ENCODE data around the gene SNX27. TPM values are rescaled to one million over a fixed set of nuclear protein-coding genes. Genes with fewer than 3 reads are reported as not detected.
"Not testable (repeated sequence)": the region's sequence is repeated elsewhere in the genome, so short reads cannot be mapped to it uniquely, and the experiment has no call there.

The SNX27 gene
- polyA plus RNA-seq, 3 donors from 2014 or later = 4.4 to 12.7 (median 9.0) TPM

- Mint-ChIP-seq H3K4me1 (peaks cover 3 to 10% of the 10 kb centered on the region in 2 donors), H3K27me3 (ENCODE audit: low read depth in 3 of 3) (no peaks in the 10 kb centered on the region), H3K4me3 (no peak overlapping the region), H3K36me3 (peaks cover 0 to 6% (median 0%) of the 10 kb centered on the region in 3 donors), H3K27ac (no peak overlapping the region), H3K9me3 (no peaks in the 10 kb centered on the region)
- no peak for DNase-seq
Observed at GRCh38 chr1:151635479-151636072, 23.7 kb downstream of the SNX27 start.

GRCh38 chr1:151638074-151638775 lies 26.4 kb downstream of the SNX27 start:
- no peaks in the 10 kb centered on the region for H3K9me3 Mint-ChIP-seq
- H3K4me1 Mint-ChIP-seq = peaks cover 3 to 6% of the 10 kb centered on the region in 2 donors
- no peaks in the 10 kb centered on the region for H3K27me3 Mint-ChIP-seq (ENCODE audit: low read depth in 3 of 3)
- no peak overlapping the region for H3K4me3 Mint-ChIP-seq
- DNase-seq = no peak
- H3K36me3 Mint-ChIP-seq = peaks cover 0 to 7% (median 0%) of the 10 kb centered on the region in 3 donors
- no peak overlapping the region for H3K27ac Mint-ChIP-seq

GRCh38 chr1:151638812-151639211 lies 27.0 kb downstream of the SNX27 start:
- Mint-ChIP-seq H3K36me3 (peaks cover 0 to 7% (median 0%) of the 10 kb centered on the region in 3 donors), H3K27me3 (ENCODE audit: low read depth in 3 of 3) (no peaks in the 10 kb centered on the region), H3K9me3 (no peaks in the 10 kb centered on the region), H3K27ac (no peak overlapping the region), H3K4me1 (peaks cover 3 to 6% of the 10 kb centered on the region in 2 donors), H3K4me3 (no peak overlapping the region)
- no peak for DNase-seq

GRCh38 chr1:151639466-151639865 lies 27.6 kb downstream of the SNX27 start:
- peaks cover 3 to 6% of the 10 kb centered on the region in 2 donors for H3K4me1 Mint-ChIP-seq
- DNase-seq = no peak
- H3K27ac Mint-ChIP-seq = no peak overlapping the region
- H3K9me3 Mint-ChIP-seq = no peaks in the 10 kb centered on the region
- H3K36me3 Mint-ChIP-seq = peaks cover 0 to 7% (median 0%) of the 10 kb centered on the region in 3 donors
- no peak overlapping the region for H3K4me3 Mint-ChIP-seq
- H3K27me3 Mint-ChIP-seq (ENCODE audit: low read depth in 3 of 3) = no peaks in the 10 kb centered on the region

GRCh38 chr1:151641229-151641628 lies 29.4 kb downstream of the SNX27 start:
- Mint-ChIP-seq H3K27ac (no peak overlapping the region), H3K4me1 (peaks cover 3 to 17% of the 10 kb centered on the region in 2 donors), H3K36me3 (peaks cover 0 to 7% (median 0%) of the 10 kb centered on the region in 3 donors), H3K9me3 (no peaks in the 10 kb centered on the region), H3K4me3 (no peak overlapping the region), H3K27me3 (ENCODE audit: low read depth in 3 of 3) (no peaks in the 10 kb centered on the region)
- DNase-seq = no peak

- DNase-seq = not testable (repeated sequence)
Observed at GRCh38 chr1:151643085-151643484, 31.2 kb downstream of the SNX27 start.

GRCh38 chr1:151644001-151644400 lies 32.2 kb downstream of the SNX27 start:
- peaks cover 1 to 17% of the 10 kb centered on the region in 2 donors for H3K4me1 Mint-ChIP-seq
- H3K36me3 Mint-ChIP-seq = peaks cover 0 to 4% (median 0%) of the 10 kb centered on the region in 3 donors
- DNase-seq = no peak
- no peaks in the 10 kb centered on the region for H3K27me3 Mint-ChIP-seq (ENCODE audit: low read depth in 3 of 3)
- no peak overlapping the region for H3K4me3 Mint-ChIP-seq
- H3K9me3 Mint-ChIP-seq = no peaks in the 10 kb centered on the region
- peak overlapping the region in 1 of 6 donors; percentile 9 for H3K27ac Mint-ChIP-seq

More at GRCh38 chr1:151643085-151643484, 31.2 kb downstream of the SNX27 start:
- peaks cover 2 to 17% of the 10 kb centered on the region in 2 donors for H3K4me1 Mint-ChIP-seq
- not testable (repeated sequence) for H3K4me3 Mint-ChIP-seq; H3K27me3 Mint-ChIP-seq (ENCODE audit: low read depth in 3 of 3); H3K36me3 Mint-ChIP-seq; H3K27ac Mint-ChIP-seq; H3K9me3 Mint-ChIP-seq

- no peak for DNase-seq
- Mint-ChIP-seq H3K4me1 (peaks cover 18 to 24% of the 10 kb centered on the region in 2 donors), H3K27me3 (ENCODE audit: low read depth in 3 of 3) (peaks cover 0 to 1% (median 0%) of the 10 kb centered on the region in 3 donors), H3K27ac (peak overlapping the region in 1 of 6 donors; percentile 44), H3K9me3 (no peaks in the 10 kb centered on the region), H3K4me3 (no peak overlapping the region), H3K36me3 (peaks cover 4% of the 10 kb centered on the region in 3 donors)
Observed at GRCh38 chr1:151653397-151653796, 41.5 kb downstream of the SNX27 start.

- H3K4me3 Mint-ChIP-seq = no peak overlapping the region
- no peaks in the 10 kb centered on the region for H3K9me3 Mint-ChIP-seq
- peaks cover 4 to 16% (median 7%) of the 10 kb centered on the region in 3 donors for H3K36me3 Mint-ChIP-seq
- H3K4me1 Mint-ChIP-seq = peaks cover 18 to 24% of the 10 kb centered on the region in 2 donors
- no peak for DNase-seq
- H3K27me3 Mint-ChIP-seq (ENCODE audit: low read depth in 3 of 3) = peaks cover 0 to 1% (median 0%) of the 10 kb centered on the region in 3 donors
- H3K27ac Mint-ChIP-seq = no peak overlapping the region
Observed at GRCh38 chr1:151655371-151655770, 43.5 kb downstream of the SNX27 start.

GRCh38 chr1:151661751-151662150 lies 49.9 kb downstream of the SNX27 start:
- Mint-ChIP-seq H3K9me3 (no peaks in the 10 kb centered on the region), H3K4me3 (no peak overlapping the region), H3K4me1 (peaks cover 5 to 12% of the 10 kb centered on the region in 2 donors), H3K27me3 (ENCODE audit: low read depth in 3 of 3) (no peaks in the 10 kb centered on the region), H3K36me3 (peaks cover 13 to 38% (median 14%) of the 10 kb centered on the region in 3 donors), H3K27ac (peak overlapping the region in 4 of 6 donors; percentile 8 to 68 (median 43))
- DNase-seq = no peak

- no peaks in the 10 kb centered on the region for H3K9me3 Mint-ChIP-seq
- no peak overlapping the region for H3K4me3 Mint-ChIP-seq
- H3K36me3 Mint-ChIP-seq = peaks cover 29 to 35% (median 30%) of the 10 kb centered on the region in 3 donors
- H3K4me1 Mint-ChIP-seq = no peaks in the 10 kb centered on the region
- H3K27me3 Mint-ChIP-seq (ENCODE audit: low read depth in 3 of 3) = no peaks in the 10 kb centered on the region
- DNase-seq = no peak
- no peak overlapping the region for H3K27ac Mint-ChIP-seq
Observed at GRCh38 chr1:151668090-151668489, 56.2 kb downstream of the SNX27 start.

- DNase-seq; H3K4me1 Mint-ChIP-seq; H3K9me3 Mint-ChIP-seq; H3K27me3 Mint-ChIP-seq (ENCODE audit: low read depth in 3 of 3); H3K4me3 Mint-ChIP-seq: not testable (repeated sequence)
- H3K36me3 Mint-ChIP-seq = peaks cover 25 to 35% (median 28%) of the 10 kb centered on the region in 3 donors
- H3K27ac Mint-ChIP-seq = peak overlapping the region in 3 of 6 donors; percentile 7 to 60 (median 24)
Observed at GRCh38 chr1:151670036-151670675, 58.3 kb downstream of the SNX27 start.

GRCh38 chr1:151673407-151673806 lies 61.6 kb downstream of the SNX27 start:
- no peak overlapping the region for H3K27ac Mint-ChIP-seq
- no peak overlapping the region for H3K4me3 Mint-ChIP-seq
- H3K36me3 Mint-ChIP-seq = peaks cover 25 to 32% (median 31%) of the 10 kb centered on the region in 3 donors
- no peaks in the 10 kb centered on the region for H3K9me3 Mint-ChIP-seq
- H3K4me1 Mint-ChIP-seq = no peaks in the 10 kb centered on the region
- no peaks in the 10 kb centered on the region for H3K27me3 Mint-ChIP-seq (ENCODE audit: low read depth in 3 of 3)
- DNase-seq = no peak

GRCh38 chr1:151680391-151680790 lies 68.5 kb downstream of the SNX27 start:
- no peaks in the 10 kb centered on the region for H3K4me1 Mint-ChIP-seq
- H3K27me3 Mint-ChIP-seq (ENCODE audit: low read depth in 3 of 3) = no peaks in the 10 kb centered on the region
- H3K4me3 Mint-ChIP-seq = no peak overlapping the region
- no peaks in the 10 kb centered on the region for H3K9me3 Mint-ChIP-seq
- DNase-seq = no peak
- H3K27ac Mint-ChIP-seq = no peak overlapping the region
- peaks cover 12 to 26% (median 20%) of the 10 kb centered on the region in 3 donors for H3K36me3 Mint-ChIP-seq
